GM19328 (cell line): ENCODE data around the gene ADORA1.

ENCODE experiments used
- ATAC-seq: cut with Tn5 transposase; IDR thresholded peaks from one replicate; pipeline ENCODE4 v1.9.1; 2021; ENCODE audit warnings: mild to moderate bottlenecking, moderate library complexity; ENCODE audit not compliant: unreplicated experiment

Gene ADORA1

DNA sequence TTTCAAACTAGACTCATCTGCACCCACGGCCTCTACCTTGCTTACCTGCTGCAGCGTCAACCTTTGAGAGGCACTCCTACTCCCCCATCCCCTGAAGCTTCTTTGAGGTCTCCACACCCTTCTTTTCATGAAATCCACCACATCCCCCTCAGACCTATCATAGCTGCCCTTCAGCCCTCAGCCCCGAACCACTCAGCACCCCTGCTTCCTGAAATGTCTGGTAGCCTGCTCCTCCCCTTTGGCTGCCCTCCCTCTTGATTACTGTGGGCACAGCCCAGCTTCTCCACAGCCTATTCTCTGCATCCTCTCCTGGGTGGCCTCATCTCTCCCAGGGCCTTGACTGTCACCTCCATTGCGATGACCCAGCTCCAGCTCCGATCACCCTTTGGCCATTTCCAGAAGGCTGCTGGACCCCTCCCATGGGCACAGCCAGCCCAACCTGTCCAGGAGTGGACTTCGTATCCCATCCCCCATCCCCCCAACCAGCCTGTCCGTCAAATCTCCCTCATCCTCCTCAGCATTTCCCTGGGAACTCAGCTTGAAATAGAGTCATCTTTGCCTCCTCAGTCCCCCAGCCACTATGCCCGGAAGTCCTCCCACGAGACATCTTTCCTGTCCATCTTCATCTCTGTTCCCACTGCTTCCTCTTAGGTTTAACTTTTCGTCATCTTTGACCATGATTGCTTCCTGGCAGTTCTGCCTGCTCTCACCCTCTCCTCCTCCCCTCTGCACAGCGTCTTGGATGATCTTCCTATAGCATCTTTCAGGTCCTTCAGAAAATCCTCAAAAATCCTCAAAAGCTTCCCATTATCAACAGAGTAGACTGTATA, 6.1 kb upstream of the ADORA1 start:
- ATAC-seq = no peak

DNA sequence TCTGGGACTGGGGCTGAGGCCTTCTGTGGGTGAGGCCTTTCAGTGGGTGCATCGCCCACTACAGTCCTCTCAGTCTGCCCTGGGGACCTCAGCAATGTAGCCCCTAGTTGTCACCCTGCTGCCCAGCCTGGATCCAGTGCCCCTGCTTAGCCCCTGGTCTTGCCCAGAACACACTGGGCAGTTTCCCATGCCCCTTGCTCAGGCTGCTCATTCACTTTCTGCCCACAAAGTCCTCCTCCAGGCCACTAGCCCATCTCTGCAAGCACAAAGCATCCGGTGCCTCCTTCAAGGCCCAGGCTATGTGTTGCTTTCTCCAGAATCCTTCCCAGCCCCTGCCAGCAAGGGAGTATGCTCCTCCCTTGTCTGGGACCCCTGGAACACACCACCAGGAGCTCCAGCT, 5.4 kb upstream of the ADORA1 start:
- no peak for ATAC-seq

DNA sequence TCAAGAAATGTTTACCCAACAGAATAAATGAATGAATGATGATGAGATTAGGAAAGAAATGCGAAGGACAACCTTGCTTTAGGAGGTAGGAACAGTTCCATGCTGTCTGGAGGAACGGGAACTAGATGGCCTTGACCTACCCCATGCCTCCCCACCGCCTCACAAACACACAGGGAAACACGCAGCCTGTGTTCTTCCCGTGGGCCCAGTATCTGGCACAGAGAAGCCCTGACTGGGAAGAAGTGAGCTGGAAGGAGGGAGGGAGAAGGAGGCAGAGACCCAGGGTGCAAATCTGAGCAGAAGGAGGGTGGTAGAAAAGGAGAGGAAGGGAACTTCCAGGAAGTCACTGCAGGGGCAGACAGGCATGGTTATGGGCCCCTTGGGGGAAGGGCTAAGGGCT, 3.5 kb upstream of the ADORA1 start:
- ATAC-seq = no peak

DNA sequence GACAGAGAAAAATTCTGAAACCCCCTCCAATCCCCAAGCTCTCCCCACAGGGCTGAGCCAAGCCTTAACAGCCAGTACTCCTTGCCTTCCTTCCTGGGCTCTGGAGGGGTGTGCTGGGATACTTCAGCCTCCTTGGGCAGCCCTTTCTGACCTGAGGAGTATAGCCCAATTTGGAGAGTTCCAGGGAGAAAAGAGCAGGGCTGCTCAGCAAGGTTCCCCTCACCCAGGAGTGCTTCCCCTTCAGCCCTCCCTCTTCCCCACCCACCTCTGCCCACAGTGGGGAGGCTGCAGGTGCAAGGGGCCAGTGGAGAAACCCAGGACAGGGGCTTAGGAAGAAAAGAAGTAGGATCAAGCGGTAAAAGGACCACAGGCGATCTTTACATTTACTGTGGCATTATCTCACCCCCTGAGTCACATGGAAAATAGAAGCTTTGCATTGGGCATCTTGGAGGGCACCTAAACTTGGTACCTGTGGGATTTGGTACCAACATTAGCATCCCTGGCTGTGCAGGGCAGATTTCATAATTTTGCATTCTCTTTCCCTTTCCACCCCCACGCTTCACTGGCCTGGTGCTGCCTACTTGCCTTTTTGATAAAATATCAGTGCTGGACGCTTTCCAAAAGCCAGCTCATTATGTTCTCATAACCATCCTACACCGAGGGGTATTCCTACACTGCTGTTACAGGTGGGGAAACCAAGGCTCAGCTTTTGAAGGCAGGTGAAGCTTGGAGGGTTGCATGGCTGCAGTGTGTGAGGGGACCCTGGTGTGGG, 2.8 kb upstream of the ADORA1 start:
- ATAC-seq = no peak

DNA sequence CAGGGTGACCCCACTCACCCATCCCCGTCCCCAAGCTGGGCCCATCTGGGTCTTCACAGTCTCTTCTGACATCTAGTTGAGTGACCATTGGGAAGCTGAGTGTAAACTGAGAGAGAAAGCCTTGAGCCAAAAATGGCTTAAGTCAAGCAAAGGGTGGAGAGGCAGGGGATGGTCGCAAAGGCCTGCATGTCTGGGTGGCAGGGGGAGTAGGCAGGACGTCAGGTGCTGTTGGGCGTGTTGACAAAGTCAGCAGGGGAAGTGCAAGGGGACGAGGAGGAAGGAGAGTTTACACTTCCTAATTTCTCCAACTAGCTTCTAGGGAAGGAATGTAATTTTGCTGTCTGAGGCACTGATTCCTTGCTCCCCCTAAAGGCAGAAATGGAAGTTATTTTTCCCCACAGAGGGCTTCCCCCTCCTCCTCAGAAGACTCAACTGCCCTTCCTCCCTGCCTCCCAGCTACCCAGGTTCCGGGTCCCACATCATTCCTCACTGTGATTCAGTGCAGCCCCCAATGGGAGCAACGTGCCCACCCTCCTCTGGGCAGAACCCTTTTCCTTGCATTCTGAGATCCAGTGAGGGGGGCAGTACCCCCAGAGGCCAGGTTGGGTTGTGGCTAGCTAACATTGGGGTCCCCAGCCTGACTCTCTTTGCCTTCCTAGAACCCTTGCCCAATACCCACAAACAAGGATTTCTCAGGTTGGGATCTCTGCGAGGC, 1.2 kb upstream of the ADORA1 start:
- no peak for ATAC-seq

DNA sequence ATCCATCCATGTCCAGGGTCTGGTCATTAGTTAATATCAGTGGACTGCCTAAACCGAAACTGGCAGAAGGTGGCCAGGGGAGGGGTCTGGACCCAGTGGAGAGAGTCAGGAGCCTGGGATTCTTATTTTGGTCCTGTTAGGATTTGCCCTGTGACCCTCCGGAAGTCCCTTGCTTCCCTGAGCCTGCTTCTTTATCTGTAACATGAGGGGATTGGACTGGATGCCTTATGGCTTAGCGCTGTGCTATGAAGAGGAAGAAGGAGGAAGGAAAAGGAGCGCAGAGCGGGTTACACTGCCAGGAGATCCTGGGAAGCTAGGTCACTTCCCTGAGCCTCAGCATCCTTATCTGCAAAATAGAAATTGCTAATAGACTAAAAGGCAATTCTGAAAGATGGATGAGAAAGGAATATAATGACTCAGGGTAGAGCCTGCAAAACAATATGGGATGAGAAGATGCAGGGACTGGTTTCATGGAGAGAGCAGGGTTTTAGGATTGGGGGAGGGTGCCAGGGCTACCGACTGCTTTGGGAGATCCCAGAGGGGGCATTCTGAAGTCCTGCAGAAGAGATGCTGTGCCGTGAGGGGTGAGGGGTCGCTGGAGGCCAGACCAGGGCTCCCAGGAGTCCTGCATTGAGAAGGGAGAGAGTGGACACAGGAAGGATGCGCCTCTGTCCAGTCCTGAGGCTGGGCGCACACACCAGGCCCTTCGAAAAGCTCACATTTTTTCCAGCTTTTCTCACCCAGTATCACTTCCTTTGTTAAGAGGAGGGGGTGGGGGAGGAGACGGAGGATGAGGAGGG, 460 bp upstream of the ADORA1 start:
- ATAC-seq = no peak

DNA sequence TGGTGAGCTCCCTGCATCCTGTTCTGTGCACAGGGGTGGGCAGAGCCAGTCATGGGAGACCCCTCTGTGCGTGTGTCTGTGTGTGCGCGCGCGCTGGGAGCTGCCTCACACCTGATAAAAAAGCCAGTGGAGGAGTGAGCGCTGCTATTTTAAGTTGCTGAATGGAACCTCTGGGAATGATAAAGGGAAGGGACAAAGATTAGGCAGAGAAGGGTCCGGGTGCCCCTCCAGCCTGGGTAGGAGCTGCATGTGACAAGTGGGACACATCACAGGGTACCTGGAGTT, 847 bp downstream of the ADORA1 start:
- ATAC-seq = no peak

DNA sequence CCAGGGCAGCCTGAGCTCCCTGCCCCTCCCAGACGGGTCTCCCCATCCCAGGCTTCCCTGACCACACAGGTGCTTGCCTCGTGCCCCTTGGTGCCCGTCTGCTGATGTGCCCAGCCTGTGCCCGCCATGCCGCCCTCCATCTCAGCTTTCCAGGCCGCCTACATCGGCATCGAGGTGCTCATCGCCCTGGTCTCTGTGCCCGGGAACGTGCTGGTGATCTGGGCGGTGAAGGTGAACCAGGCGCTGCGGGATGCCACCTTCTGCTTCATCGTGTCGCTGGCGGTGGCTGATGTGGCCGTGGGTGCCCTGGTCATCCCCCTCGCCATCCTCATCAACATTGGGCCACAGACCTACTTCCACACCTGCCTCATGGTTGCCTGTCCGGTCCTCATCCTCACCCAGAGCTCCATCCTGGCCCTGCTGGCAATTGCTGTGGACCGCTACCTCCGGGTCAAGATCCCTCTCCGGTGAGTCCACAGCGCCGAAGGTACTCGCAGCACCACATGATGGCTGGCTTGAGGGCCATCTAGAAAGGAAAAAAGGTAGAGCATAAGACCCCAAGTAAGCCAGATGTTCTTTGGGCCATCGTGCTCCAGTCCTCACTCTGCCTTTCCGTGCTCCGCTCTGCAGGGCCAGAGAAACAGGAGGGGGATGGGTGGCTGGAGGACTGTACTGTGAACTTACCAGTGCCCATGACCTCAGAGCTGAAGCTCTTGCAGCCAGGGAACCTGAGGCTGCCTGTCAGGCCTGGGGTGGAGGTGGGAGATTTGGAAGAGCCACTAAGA, 1.4 kb downstream of the ADORA1 start:
- no peak for ATAC-seq

DNA sequence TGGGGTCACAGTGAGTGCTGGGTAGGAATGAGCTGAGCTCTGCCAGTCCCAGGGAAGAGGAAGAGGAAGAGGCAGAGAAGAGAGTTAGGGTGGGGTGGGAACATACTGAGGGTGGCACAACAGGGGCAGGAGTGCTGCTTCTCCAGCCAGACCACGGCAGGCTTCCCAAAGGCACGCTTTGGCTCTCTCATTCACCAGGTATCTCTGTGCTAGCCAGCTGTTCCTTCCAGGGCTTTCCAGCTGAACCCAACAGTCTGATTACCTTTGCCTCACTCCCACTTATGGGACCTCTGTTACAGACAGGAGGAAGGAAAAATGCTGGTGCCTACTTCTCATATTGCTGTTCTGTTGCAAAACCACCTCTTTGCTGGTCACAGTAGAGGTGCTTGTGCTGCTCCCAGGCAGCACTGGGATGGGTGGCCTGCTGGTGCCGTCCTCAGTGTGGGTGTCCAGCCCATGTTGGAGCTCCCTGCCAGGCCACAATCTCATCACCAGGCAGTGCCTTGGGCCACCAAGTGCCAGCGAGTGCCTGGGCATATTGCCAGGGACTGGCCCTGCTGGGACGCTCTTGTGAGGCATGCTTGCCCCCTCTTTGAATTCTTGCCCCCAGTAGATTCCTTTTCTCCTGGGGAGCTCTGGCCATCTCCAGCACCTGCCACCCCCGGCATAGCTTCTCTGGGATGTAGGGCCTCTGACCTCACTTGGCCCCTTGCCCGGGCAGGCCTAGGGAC, 2.1 kb downstream of the ADORA1 start:
- no peak for ATAC-seq

DNA sequence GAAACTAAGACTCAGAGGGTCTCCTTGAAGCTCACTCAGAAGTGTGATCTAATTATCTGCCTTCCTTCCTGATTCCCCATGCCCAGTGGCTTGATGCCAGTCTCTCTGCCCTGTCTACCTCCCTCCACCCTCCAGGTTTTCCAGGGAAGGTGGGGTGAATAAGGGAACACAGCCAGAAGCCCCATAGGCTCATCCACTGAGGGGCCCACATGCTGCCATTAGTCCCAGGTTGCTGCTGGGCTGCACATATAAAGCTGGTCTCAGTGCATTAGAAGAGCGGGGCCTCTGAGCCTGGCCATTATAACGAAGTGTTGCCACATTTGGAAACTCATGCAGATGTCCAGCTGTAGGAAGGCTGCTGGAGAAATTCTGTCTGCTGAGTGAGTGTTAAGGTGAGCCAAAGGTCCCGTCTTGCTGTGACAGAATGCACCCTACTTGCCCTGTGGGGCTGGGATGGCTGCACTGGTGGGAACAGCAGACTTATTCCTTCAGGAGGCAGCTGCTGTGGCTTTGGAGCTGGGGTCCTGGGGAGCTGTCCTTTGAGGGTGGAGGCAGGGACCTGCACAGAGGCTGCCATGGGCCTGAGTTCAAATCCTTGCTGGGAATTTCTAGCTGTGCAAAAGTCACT, 2.9 kb downstream of the ADORA1 start:
- no peak for ATAC-seq

DNA sequence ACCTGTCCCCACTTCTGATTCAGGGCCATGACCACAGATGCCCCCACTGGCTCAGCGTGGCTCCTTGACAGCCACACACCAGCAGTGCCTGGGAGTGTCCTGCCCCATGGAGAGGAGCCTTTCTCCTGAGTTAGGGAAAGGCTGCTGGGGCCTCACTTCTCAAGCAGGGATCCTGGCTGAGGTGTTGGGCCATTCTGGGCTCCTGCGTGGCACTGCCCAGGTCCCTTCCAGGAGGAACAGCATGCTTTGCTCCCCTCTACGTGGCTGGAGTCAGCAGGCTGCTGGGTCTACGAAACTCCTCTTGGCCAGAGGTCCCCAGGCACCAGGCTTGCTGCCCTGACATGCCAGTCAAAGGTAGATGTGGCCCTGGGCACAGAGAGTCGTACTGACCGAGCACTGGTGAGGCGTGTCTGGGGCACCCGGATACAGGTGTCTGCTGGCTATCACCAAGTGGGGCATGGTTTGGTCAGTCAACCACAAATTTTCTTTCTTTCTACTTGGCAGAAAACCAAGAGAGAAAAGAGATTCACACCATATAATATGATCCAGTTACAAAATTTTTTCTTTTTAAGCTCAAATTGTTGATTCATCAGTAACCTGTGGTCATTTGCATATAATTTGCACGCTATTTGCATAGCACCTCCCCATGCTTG, 4.1 kb downstream of the ADORA1 start:
- ATAC-seq = no peak

DNA sequence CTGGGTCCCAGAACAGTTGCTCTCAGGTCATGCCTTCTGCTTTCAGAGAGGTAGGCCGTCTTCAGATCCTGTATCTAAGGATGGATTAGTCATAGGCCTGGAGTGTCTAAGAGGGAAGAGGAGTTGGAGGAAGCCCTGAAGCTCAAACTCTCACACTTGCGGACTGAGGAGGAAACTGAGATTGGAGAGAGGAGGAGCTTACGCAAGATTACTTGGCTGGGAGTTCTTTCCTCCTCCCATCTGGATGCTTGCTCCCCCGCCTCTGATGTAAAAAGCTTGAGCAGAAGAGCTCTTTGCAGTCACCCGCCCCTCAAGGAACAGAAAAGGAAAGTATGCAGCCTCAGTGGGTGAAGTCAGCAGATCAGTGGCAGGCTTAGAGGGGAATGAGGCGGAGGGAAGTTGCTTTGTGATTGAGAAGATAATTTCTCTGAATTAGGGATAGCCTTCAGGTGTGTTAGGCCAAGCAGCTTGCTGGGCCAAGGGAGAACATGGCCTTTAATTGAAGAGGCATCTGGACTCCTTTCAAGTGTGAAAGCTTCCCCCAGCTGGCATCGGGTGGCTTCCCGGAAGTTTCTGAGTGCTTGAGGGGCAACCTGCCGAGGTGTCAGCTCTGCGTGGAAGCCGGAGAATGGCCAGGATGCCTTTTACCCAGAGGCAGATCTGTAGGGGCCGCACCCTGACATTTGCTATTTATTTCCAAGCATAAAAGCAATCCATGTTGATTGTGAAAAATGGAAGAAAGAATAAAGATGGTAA, 6.6 kb downstream of the ADORA1 start:
- ATAC-seq = no peak

DNA sequence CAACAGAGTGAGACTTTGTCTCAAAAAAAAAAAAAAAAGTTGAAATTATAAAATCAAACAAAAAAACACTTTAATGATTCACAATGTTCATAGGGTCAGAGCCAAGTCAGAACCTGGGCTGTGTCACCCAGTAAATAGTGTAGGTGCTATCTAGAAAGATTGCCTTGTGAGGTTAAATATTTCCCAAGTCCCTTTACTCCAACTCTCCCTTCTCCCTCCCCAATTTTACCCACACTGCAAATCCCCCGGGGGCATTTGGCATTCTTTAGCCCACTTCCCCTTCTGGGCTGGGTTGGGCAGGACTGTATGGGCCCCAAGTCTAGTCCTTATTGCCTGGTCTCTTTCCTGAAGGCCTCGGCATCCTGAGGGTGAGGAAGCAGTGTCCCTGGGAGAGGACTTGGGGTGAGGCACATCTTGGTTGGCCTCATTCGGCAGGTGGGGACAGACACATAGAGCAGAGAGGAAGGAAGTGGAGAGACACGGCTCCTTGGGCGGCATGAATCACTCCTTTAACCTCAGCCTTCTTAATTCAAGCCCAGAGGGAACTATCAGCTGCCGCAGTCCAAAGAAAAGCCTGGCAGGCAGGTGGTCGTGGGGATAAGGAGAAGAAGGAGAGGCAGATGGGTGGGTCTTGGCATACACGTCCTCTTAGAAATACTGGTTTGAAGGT, 8.2 kb downstream of the ADORA1 start:
- ATAC-seq = no peak

DNA sequence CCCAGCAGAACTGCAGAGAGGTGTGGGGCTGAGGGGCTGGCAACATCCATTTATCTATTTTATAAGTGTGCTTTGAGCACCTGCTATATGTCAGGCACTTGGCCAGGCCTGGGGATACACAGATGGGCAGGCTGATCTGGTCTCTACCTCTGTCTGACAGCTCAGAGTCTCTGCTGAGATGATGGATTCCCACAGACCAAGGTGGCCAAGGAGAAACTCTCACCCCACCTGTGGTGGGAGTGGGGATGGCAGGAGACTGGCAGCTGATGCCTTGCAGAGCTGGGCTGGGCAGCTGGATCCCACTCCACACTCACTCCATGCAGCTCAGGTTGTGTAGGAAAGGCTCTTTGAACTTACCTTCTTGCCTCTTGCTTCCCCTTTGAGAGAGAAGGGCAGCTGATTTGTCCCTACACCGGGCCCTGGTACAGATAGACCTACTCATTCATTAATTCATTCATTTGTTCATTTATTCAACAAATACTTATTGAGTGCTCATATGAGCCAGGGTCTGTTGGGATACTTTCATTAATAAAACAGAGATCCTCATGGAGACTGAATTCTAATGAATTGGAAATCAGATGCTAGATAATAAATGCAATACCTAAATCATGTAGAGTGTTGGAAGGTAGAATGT, 9.0 kb downstream of the ADORA1 start:
- ATAC-seq = no peak

DNA sequence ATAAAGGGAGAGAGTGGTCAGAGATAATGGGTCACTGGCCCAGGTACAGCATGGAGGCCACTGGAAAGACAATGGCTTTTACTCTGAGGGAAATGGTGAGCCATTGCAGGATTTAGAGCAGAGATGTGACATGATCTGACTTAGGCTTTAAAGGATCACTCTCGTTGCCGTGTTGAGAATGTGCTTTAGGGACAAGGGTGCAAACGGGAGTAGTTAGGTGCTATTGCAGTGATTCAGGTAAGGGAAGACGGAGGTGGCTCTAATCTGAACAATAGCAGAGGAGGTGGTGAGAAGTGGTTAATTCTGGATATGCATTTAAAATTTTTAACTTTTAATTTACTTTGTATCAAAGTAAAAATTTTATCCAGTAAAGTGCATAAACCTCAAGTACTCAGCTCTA, 9.8 kb downstream of the ADORA1 start:
- no peak for ATAC-seq

DNA sequence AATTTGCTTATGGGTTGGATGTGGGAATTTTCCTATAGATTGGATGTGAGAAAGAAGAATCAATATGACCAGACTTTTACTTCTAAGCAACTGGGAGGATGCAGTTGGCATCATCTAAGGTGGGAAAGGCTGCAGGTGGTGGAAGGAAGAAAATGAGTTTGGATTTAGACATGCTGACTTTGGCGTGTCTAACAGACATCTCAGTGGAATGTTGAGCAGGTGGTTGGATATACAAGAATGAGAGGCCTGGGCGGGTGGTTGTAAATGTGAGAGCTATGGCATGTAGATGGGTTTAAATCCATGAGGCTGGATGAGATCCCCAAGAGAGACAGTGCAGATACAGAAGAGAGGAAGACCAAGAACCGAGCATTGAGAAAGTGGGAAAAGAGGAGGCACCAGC, 10.5 kb downstream of the ADORA1 start:
- ATAC-seq = no peak

DNA sequence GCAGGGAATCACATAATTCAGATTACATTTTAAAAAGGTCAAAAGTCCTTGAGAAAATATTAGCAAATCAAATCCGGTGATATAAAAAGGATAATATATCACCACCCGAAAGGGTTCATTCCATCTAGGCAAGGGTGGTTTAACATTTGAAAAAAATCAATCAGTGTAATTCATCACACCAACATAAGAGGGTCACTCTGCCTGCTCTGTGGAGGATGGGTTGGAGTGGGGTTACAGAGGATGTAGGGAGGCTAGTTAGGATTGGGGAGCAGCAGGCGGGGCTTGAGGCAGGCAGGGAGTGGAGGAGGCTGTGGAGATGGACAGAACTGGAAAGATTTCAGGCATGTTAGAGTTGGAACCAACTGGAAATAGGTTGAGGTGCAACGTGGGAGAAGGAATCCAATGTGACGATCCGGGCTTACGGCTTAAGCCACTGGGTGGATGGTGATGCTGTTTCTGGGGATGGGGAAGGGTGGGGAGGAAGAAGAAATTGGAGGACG, 12.5 kb downstream of the ADORA1 start:
- no peak for ATAC-seq
